Astrocyte of the spinal cord (primary cell): ENCODE measurements around the gene MED13.

Experiments
- DNase-seq: peaks from one replicate; pipeline ENCODE4 v3.0.0; 2011; ENCODE audit warnings: low read depth, low spot score
- H3K4me3 ChIP-seq: 2 replicates; pipeline ENCODE4 v1.5.1; 2011; ENCODE audit warnings: low read depth, mild to moderate bottlenecking, low read length, moderate library complexity
- CTCF ChIP-seq: IDR thresholded peaks from 2 replicates; pipeline ENCODE4 v1.5.1; 2012; ENCODE audit warnings: low read depth, mild to moderate bottlenecking, low read length, inconsistent platforms
- in situ Hi-C: cut with HindIII; loops from 2 replicates; pipeline ENCODE4 v1.10.0; 2017; ENCODE audit warnings: low sequenced_read_pairs

MED13 gene

GRCh38 chr17:62045517-62045916, 19.6 kb downstream of the MED13 start:
- no peak overlapping the region for H3K4me3 ChIP-seq
- in situ Hi-C loops, result no loop called here
- TF ChIP-seq CTCF, result no peak
- DNase-seq, result no peak

- H3K4me3 ChIP-seq, result no peak overlapping the region
Measured at GRCh38 chr17:62045109-62045508, 20.0 kb downstream of the MED13 start.

GRCh38 chr17:62043602-62044001, 21.5 kb downstream of the MED13 start:
- DNase-seq, result no peak
- TF ChIP-seq CTCF, result no peak
- in situ Hi-C loops, result no loop called here
- H3K4me3 ChIP-seq, result no peak overlapping the region

More at GRCh38 chr17:62045109-62045508, 20.0 kb downstream of the MED13 start:
- in situ Hi-C loops, result no loop called here
- no peak for TF ChIP-seq CTCF
- no peak for DNase-seq

- no peak for TF ChIP-seq CTCF
- no peak for DNase-seq
- no peak overlapping the region for H3K4me3 ChIP-seq
- in situ Hi-C loops, result no loop called here
Measured at GRCh38 chr17:62043140-62043539, 21.9 kb downstream of the MED13 start.

- in situ Hi-C loops, result no loop called here
- DNase-seq, result no peak
- no peak overlapping the region for H3K4me3 ChIP-seq
- TF ChIP-seq CTCF, result no peak
Measured at GRCh38 chr17:62038248-62038647, 26.8 kb downstream of the MED13 start.

- TF ChIP-seq CTCF, result no peak
- H3K4me3 ChIP-seq, result no peak overlapping the region
- no peak for DNase-seq
- in situ Hi-C loops, result no loop called here
Measured at GRCh38 chr17:62033317-62033716, 31.8 kb downstream of the MED13 start.

GRCh38 chr17:62032480-62032879, 32.6 kb downstream of the MED13 start:
- in situ Hi-C loops, result no loop called here
- TF ChIP-seq CTCF, result no peak

More at GRCh38 chr17:62032480-62032879, 32.6 kb downstream of the MED13 start:
- no peak overlapping the region for H3K4me3 ChIP-seq
- DNase-seq, result no peak
